Right lobe of liver (tissue), 6 donors: Measurements from ENCODE around the gene LLPH. TPM values are rescaled to one million over a fixed set of nuclear protein-coding genes. Genes with fewer than 3 reads are reported as not detected.

Experiments
- ATAC-seq, 4 donors: fragments of 200-7000 bp; cut with Tn5 transposase; one replicate each; pipeline ENCODE4 v1.9.1; 2020; ENCODE audit warnings: mild to moderate bottlenecking in 4 of 4, moderate library complexity in 4 of 4
- DNase-seq, 3 donors: peaks; one replicate each; pipeline ENCODE4 v3.0.0-alpha.2; 2020
- H3K27ac ChIP-seq, 3 donors: fragments of 200-600 bp; one replicate each; pipeline ENCODE4 v1.8.0; 2022
- H3K27me3 ChIP-seq, 2 donors: fragments of 200-600 bp; one replicate each; pipeline ENCODE4 v1.8.0; 2022
- H3K36me3 ChIP-seq, 4 donors: fragments of 200-600 bp; sonication (generic) in 1 of 4; one replicate each; pipeline versions ENCODE4 v1.5.1 to v1.8.0; 2017 to 2022; ENCODE audit warnings: control low read depth in 1 of 4
- H3K4me1 ChIP-seq, 4 donors: fragments of 200-600 bp; sonication (generic) in 1 of 4; one replicate each; pipeline versions ENCODE4 v1.5.1 to v1.8.0; 2017 to 2022; ENCODE audit warnings: control low read depth in 1 of 4
- H3K4me3 ChIP-seq, 3 donors: fragments of 200-600 bp; one replicate each; pipeline ENCODE4 v1.8.0; 2022
- H3K9me3 ChIP-seq, 4 donors: fragments of 200-600 bp; sonication (generic) in 1 of 4; one replicate each; pipeline versions ENCODE4 v1.5.1 to v1.8.0; 2017 to 2022; ENCODE audit warnings: control low read depth in 1 of 4
- CTCF ChIP-seq, 4 donors: fragments of 200-600 bp in 3 of 4; fragments of 450-650 bp in 1 of 4; IDR thresholded peaks; one replicate each; pipeline versions ENCODE4 v1.5.1 to v1.8.0; 2016 to 2022; ENCODE audit warnings: antibody characterized with exemption in 4 of 4, mild to moderate bottlenecking in 2 of 4
- POLR2A ChIP-seq: fragments of 450-650 bp; IDR thresholded peaks from one replicate; pipeline ENCODE4 v1.6.1; 2017; ENCODE audit warnings: antibody characterized with exemption, mild to moderate bottlenecking
- WGBS: methylation state at CpG from one replicate; pipeline ENCODE4 v1.1.6; 2018; ENCODE audit warnings: low coverage, low lambda C conversion rate; ENCODE audit not compliant: insufficient coverage; ENCODE audit errors: missing lambda C conversion rate; 5-methylcytosine and 5-hydroxymethylcytosine counted together
- intact Hi-C, 2 donors: fragments of 100-400 bp; cut with DNase I; formaldehyde crosslinking; loops; one replicate each; pipeline versions ENCODE4 v1.11.2 to v1.14.1; 2022
- total RNA-seq, 6 experiments: library from RNA; depleted of rRNA in 2 of 6; stranded (reverse); fragments of >200 nt in 2 of 6; fragmentation: NEBNext Ultra II Directional in 3 of 6; extraction: Animal tissue kit (Norgen Biotek cat#: 25700) in 3 of 6; gene quantifications; one replicate each; pipeline versions ENCODE4 v1.1.0 to v1.2.4, GENCODE V29; 2016 to 2023
- donor health status: DM: no; HTN: yes; CAD: no.
- donor health status: DM: no; HTN: no; CAD: no.
- donor health status: DM: no; HTN: no; CAD: no.
- donor health status: DM: no; HTN: yes; CAD: no.
- donor health status: DM: no; HTN: yes; CAD: no.

The LLPH gene
- total RNA-seq, 6 experiments from 2014 or later: 5.2 to 13.0 (median 7.8) TPM

DNA sequence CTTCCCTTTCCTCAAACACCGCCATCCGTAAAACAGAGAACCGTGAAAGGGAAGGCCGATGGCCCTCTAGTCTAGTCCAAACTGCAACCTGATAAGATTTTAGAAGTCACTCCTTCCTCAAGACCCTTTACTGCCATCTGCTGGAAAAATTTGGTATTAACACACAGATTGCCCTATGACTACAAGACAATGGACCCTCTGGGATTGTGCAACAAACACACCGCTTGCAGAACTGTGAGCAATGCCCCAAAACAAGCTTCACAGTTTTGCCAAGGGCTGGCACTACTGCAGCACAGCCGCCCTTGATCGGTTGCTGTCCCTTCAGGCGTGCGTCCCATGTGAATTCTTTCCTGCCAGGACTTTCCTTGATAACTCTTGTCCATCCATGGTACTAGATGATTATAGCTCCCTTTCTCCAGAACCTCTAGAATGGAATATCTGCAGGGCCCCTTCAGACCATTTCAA, 23.1 kb downstream of the LLPH start:
- H3K36me3 ChIP-seq: no peaks in the 10 kb centered on the region
- ATAC-seq (peak; percentile 98 to 100 (median 100)), DNase-seq (peak; percentile 45 to 80 (median 69))
- intact Hi-C loops: no loop called here
- H3K4me1 ChIP-seq: no peaks in the 10 kb centered on the region
- H3K4me3 ChIP-seq: no peak overlapping the region
- TF ChIP-seq CTCF (IDR thresholded peaks at IDR 0.05): peak; percentile 85 to 92 (median 90)
- no peak for TF ChIP-seq POLR2A
- H3K9me3 ChIP-seq: no peaks in the 10 kb centered on the region
- no peaks in the 10 kb centered on the region for H3K27me3 ChIP-seq
- WGBS: 8% methylated on average over 8 of the region's 9 CpGs
- H3K27ac ChIP-seq: no peak overlapping the region

DNA sequence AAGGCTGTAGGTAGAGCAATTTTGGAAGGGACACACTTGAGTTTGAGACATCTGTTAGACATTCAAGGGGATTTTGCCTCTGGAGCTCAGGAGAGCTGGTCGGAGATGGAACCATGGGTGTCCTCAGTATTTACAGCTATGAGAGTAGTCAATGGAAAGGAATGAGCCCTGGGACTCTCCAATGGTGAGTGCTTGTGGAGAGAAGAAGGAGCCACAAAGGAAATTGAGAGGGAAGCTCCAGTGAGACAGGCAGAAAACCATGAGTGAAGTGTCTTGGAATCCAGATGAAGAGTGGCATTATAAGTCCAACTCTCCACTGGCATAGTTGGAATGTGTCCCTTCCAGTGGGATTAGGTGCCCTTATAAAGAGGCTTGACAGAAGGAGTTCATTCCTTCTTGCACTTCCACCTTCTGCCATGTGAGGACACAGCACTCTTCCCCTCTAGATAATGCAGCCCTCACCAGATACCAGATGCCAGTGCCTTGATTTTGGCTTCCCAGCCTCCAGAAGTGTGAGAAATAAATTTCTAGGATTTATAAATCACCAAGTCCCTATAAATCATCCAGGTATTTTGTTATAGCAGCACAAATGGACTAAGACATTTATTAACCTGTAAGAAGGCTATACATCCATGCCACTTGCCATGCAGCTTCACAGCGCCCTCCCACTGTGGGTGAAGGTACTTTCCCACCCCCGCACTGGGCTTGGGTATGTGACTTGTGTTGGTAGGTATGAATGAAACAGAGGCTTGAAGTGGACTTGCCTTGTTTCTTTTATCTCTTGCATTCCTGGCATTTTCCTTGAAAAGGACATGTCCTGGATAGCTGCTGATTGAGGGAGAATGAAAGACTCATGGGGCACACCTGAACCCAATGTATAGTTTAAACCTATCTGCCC, 27.3 kb downstream of the LLPH start:
- ATAC-seq: no peak
- DNase-seq: no peak
- no peaks in the 10 kb centered on the region for H3K27me3 ChIP-seq
- H3K4me1 ChIP-seq: no peaks in the 10 kb centered on the region
- no peak overlapping the region for H3K27ac ChIP-seq
- no peak overlapping the region for H3K4me3 ChIP-seq
- no peaks in the 10 kb centered on the region for H3K9me3 ChIP-seq
- intact Hi-C loops: no loop called here
- TF ChIP-seq POLR2A: no peak
- TF ChIP-seq CTCF (IDR thresholded peaks at IDR 0.05): no peak
- 74% methylated on average over 3 of the region's 3 CpGs for WGBS
- no peaks in the 10 kb centered on the region for H3K36me3 ChIP-seq

DNA sequence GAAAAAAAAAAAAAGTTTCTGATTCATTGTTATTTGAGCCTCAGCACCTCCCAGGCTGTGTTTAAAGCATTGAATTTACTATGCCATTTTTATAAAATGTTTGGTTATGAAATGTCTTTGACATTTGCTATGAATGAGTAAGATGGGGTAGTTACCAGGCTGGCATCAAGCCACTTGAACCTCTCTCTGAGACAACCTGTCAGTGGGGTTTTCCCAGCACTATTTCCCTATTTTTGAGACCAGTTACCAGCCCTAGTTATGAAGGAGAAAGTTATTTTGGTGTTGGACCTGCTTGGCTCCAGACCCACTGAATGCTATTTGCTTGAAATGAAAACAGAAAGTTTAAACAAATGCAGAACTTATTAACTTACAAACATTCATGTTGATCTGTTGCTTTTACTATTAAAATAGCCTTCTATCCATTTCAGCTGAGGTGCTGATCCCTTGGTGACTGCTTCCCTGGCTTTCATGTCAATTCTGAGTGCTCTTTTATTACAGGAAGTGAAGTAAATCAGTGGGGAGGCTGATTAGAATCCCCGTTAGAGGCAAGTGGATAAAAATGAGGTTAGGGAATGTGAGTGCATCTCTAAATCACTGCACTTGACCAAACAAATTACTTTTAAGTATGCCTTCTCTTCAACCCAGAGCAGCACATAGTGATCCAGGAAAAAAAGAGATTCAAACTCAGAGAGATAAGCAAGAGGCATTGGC, 37.8 kb downstream of the LLPH start:
- Histone ChIP-seq H3K27me3 (no peaks in the 10 kb centered on the region), H3K4me1 (no peaks in the 10 kb centered on the region), H3K9me3 (no peaks in the 10 kb centered on the region), H3K27ac (no peak overlapping the region), H3K36me3 (no peaks in the 10 kb centered on the region), H3K4me3 (no peak overlapping the region)
- intact Hi-C loops: no loop called here
- DNase-seq (no peak), ATAC-seq (peak in 1 of 4 donors; percentile 39)
- 10% methylated on average over 1 of the region's 1 CpG for WGBS
- no peak for TF ChIP-seq POLR2A
- TF ChIP-seq CTCF (IDR thresholded peaks at IDR 0.05): no peak

GRCh38 chr12:66090157-66090556, 40.4 kb downstream of the LLPH start:
- WGBS: 50% methylated on average over 4 of the region's 4 CpGs
- no peaks in the 10 kb centered on the region for H3K36me3 ChIP-seq

More at GRCh38 chr12:66090157-66090556, 40.4 kb downstream of the LLPH start:
- Histone ChIP-seq H3K27ac (no peak overlapping the region), H3K4me3 (no peak overlapping the region), H3K27me3 (no peaks in the 10 kb centered on the region), H3K4me1 (no peaks in the 10 kb centered on the region), H3K9me3 (no peaks in the 10 kb centered on the region)
- no peak for TF ChIP-seq POLR2A
- no peak for TF ChIP-seq CTCF (IDR thresholded peaks at IDR 0.05)
- DNase-seq (no peak), ATAC-seq (no peak)
- intact Hi-C loops: no loop called here
